DMS79 treated with DMSO at 0.1 percent for 48 hours (cell line): ENCODE results near the gene RGS6.

ENCODE experiments used
- DNase-seq: peaks from one replicate; lab custom pipeline; 2025; lab: John Stamatoyannopoulos, UW

The RGS6 gene

DNA sequence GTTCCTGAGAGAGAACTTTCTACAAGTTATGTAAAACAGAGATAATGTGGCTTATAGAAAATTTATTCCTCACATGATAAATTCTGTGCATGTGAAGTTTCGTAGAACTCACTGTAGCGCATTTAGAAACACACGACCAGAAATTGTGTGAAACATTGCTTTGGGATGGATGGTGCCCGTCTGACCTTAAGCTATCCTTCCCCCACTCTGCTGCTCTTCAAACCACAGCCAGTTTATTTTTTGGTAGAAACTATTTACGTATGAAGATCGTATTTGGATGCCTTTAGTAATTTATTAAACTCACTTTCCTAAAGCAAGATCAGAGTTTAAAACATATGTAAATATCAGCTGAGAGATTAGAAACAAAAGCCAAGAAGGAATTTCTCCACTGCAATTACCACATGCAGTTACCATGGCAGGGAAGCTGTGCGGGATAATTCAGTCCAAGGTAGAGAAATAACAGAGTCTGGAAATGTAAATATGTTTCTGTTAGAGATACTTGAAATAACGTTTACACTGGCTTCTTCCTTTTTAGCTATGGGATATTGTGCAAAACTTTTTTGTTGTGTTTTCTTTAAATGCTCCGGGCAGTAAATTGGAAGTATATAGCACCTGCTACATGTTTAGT is 382.7 kb downstream of the RGS6 start:
- no peak for DNase-seq

DNA sequence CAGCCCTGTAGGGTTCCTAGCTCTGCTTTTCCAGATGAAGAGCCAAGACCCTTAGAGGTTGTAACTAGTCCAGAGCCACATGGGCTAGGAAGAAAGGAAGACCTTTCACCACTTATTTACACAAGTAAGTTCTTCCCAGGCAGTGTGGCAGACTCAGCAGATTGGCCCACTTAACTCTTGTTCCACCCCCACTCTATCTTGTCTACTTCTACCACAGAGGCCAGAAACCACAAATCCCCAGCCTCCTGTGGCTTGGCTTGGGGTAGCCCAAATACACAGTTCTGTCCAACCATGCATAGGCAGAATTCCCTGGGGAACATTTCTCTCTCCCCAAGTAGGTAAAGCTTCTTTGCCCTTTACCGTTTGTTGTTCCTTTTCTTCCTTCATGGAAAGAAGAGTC is 383.5 kb downstream of the RGS6 start:
- no peak for DNase-seq

DNA sequence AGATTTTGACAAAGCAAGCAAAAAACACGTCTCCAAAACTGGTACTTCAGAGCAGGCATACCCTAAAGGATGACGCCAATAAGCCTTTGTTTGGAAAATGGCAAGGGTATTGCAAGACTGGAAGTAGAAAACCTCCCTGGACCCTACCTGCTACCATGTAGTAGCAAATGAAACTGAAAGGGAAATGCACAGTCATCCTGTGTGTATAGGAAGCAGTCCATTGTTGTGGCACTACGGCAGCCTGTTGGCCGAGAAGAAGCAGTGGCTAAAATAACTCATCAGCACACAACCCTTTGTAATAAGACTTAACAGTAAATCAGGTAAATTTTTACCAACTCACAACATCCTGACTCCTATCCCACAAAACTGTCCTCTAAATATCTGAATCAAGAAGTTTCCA is 386.4 kb downstream of the RGS6 start:
- no peak for DNase-seq

DNA sequence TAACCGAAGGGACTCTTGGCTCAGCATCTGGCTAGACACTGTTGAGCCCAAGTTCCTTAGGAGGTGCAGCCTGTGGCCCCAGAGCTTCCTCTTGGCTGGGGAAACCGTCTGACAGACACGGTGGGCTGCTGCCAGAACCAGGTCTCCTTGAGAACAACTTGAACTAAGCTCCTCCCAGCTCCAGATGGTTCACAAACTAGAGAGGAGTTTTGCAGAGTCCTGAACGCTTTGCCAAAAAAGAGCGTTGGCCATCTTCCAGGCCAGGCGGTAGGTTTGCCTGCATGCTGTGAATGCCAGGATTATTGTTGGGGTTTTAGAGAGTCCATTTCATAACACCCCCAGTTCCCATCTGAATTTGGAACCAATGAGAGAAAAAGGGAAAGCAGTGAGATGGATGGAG is 399.8 kb downstream of the RGS6 start:
- DNase-seq, result peak; percentile 91

DNA sequence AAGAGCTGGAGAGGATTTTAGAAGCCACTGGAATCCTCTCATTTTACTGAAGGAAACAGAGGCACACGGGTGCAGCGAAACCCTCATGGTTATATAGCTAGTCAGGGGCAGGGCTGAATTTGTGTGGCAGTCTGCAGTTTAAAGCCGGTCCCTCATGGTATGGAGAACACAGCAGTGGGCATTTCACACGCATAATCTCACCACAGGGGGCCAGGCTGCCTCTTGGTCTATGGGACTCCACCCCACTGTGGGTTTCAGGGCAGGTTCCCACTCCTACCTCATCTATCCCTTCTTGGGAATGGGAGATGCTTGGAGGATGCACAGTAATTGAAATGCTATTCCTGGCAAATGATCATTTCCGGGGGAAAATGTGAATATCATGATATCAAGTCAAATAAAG is 400.6 kb downstream of the RGS6 start:
- DNase-seq, result no peak

DNA sequence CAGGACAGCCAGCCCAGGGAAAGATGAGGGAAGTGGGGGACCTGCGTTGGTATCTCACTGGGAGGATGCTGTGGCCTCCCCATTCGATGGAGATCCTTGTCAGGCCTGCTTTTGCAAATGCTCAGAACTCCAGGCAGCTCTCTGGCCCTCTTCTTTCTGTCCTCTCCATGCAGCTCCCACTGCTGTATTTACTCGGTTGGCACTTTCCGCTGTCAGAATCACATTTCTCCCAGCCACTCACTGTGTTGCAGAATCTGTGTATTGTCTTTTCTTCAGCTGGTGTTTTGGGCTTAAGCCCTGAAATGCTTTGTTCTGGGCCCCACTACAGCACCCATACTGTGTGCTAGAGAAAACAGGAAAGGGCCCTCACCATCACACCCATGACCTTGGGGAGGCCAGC is 401.1 kb downstream of the RGS6 start:
- no peak for DNase-seq

- DNase-seq, result no peak
Observed at GRCh38 chr14:72336311-72336980, 404.2 kb downstream of the RGS6 start.

GRCh38 chr14:72341237-72341636 is 409.0 kb downstream of the RGS6 start:
- no peak for DNase-seq

DNA sequence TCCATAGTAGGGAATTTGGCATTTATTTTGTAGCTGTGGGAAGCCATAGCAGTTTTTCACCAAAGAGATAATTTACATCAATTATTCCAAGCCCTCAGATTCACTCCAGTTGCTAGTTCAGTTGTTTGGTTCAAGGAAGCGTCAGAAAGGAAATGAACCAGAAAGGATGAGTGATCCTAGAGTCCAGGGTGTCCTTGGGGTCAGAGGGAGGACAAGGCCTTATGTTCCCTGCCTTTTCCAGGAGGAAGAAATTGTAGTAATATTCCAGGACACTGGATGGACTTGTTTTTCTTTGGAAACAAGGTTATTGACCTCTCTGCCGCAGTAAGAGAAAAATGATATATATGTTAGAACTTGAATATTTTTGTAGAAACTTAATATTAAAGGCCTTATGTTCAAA is 409.5 kb downstream of the RGS6 start:
- no peak for DNase-seq

DNA sequence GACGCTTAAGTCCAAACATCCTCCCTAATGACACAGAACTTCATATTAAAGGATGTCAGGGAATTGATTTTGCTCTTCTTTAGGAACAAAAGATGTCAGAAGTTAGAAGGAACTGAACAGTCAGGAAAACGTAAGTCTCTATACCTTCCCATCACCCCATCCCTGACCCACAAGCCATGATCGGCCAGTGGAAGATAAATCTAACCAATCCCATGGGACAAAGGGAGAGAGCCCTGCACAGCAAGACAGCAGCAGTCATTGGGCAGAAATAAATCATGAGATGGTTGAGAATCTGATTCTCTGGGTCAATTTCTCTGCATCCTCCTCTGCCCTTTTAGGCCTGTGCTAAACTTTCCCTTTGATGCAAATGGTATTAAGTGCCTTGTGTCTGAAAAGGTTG is 414.9 kb downstream of the RGS6 start:
- DNase-seq, result no peak

DNA sequence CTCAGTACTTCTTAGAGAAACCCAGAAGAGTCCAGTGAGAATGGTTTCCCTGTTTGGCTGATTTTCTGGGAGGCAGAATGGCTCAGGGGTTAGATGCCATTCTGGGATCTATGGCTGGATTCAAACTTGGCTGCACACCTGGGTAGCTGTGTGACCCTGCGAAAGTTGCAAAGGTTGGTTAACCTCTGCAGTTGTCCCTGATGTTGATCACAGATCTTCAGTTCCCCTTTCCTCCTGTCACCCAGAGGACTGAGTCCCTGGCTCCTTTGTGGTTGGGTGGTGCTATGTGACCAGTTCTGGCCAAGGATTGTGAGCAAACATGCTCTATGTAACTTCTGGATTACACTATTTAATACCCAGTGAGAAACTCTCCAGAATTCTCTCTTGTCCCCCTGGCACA is 418.0 kb downstream of the RGS6 start:
- no peak for DNase-seq

DNA sequence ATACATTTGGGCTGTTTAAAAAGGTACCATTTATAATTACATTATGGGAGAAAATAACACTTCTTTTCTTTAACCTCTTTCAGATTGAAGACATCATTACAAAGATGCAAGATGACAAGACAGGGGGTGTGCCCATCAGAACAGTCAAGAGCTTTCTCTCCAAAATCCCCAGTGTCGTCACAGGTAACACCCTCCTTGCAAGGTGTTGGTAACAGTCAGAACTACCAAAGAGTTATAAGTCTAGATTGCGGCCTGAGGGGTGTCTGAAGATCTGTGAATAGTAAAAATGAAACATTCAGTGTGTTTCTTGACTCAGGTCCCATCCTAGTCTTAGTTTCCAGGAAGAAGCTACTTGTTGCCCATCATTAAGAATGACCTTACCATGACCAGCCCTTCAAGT is 419.8 kb downstream of the RGS6 start:
- DNase-seq, result no peak

DNA sequence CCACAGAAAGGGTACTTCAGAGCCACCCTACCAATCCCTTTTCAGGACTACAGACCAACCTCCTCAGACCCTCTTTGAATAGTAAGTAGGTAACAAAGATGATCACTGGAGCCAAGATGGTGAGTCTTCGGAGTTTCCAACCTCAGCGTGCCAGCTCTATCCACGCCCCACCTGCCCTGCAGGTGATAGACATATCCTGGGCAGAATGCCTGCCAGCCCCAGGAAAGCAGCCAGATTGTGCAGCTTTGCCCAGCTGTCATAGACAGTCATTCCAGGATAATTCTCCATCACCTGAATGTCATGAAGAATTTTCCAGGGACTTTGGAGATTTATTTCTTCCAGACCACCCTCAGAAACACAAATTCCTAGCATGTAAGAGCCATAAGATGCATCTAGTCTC is 434.4 kb downstream of the RGS6 start:
- no peak for DNase-seq

DNA sequence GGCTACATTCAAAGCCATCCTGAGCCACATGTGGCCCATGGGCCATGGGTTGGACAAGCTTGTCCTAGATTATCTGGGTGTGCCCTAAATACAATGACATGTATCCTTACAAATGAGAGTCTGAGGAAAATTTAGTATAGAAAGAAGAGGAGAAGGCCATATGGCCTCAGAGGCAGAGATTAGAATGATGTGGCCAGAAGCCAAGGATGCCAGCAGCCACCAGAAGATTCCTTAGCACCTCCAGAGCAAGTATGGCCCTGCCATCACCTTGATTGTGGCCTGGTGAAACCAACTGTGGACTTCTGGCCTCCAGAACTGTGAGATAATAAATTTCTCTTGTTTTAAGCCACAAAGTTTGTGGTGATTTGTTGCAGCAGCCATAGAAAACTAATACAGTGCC is 436.9 kb downstream of the RGS6 start:
- DNase-seq, result no peak

GRCh38 chr14:72377016-72377415 is 444.8 kb downstream of the RGS6 start:
- DNase-seq, result no peak

GRCh38 chr14:72380456-72380855 is 448.2 kb downstream of the RGS6 start:
- no peak for DNase-seq

DNA sequence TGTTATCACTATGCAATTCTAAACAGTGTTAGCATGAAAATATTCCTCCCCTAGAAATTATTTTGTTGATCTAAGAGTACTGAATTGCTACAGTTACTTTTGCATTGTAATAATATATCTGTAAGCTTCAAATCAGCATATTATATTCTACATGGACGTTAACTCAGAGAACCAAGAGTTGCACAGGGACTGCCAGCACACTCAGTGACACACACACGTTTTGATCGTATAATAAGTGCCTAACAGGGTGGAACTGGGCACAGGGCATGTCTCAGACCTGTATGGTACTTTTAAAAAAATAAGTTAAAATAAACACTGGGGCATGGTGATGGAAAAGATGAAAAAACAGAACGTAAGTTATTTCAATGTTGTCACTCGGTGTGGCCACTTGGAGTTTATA is 451.6 kb downstream of the RGS6 start:
- DNase-seq, result no peak

GRCh38 chr14:72387726-72388125 is 455.5 kb downstream of the RGS6 start:
- no peak for DNase-seq

DNA sequence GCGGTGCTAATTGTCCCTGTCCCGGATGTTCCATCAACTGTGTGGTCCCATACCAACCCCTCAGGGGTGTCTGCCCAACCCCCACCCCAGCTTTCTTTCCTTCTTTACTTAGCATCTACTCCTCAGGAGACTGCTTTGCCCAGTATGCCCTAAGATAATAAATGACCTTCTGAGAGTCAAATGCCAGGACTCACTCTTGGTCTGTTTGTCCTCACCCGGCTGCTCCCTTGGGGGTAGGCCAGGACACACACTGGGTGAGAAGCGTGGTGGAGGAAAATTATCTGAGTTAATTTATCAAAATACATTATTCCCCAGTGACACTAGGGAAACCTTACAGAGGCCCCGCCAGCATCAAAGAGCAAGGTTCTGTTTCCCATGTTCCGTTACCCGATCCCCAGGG is 457.0 kb downstream of the RGS6 start:
- DNase-seq, result no peak

GRCh38 chr14:72401101-72401625 is 468.9 kb downstream of the RGS6 start:
- DNase-seq, result no peak

DNA sequence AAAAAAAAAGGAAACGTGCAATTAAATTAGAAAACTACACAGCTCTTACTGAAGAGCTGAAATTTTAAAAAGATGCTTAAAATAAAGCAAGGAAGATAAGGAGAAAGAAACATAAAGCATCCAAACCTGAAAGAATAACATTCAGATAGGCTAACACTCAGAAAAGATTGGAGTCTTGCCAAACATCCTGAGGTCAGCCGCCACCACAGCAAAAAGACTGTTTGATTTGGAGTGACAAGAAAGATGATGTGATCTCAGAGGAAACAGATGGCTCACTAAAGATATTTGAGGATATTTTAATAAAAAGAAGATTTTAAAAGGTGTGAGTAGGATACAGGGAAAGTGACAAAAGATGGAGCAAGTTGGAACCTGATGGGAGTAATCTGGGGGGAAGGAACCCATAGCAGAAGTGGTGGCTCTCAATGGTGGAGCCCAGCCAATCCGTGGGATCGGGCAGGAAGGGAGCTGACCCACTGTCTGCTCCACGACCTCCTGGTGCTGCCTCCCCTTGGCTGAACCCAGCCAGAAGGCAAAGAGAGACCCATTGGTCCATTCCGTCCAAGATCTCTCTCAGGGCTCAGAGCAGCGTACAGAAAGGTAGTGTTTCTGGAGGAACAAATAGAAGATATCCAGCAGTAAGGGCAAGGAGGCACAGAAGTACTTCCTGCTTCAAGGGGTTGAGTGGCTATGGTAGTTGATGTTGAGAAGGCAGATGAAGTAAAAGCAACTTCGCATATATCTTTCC is 469.6 kb downstream of the RGS6 start:
- DNase-seq, result no peak

- no peak for DNase-seq
Observed at GRCh38 chr14:72402377-72402772, 470.1 kb downstream of the RGS6 start.

DNA sequence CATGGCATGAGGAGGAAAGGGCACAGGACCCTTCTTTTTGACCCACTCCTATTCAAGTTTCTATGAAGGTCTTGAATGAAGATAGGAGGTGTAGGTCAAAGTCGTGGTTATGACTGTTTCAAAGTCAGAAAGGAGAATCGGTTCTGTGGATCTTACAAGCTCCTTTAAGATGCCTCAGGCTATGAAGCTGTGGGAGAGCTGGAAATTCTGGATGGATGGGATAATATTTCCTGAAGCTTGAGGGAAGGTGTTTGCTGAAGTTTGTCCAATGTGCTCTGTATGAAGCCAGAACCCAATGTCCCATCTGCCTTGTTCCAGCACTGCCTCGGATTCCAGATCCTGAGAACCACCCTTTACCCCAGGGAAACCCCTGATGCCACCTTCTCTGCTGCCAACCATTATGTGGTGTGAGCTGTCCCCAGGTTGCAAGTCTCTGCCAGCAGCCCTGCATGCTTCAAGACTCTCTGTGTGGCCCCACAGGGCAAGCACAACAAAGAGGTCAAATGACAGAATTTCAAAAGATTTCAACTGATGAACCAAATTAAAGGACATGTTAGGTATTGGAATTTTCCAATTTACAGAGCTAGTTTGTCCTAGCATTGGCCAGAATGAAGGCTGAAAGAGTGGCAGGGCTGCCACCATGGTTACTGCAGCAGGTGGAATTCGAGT is 472.0 kb downstream of the RGS6 start:
- DNase-seq, result no peak
